GM19463 (cell line): Measurements from ENCODE around the gene CADPS2.

Experiments
- ATAC-seq: cut with Tn5 transposase; IDR thresholded peaks from one replicate; pipeline ENCODE4 v1.9.1; 2021; ENCODE audit warnings: mild to moderate bottlenecking, moderate library complexity; ENCODE audit not compliant: unreplicated experiment

The CADPS2 gene

DNA sequence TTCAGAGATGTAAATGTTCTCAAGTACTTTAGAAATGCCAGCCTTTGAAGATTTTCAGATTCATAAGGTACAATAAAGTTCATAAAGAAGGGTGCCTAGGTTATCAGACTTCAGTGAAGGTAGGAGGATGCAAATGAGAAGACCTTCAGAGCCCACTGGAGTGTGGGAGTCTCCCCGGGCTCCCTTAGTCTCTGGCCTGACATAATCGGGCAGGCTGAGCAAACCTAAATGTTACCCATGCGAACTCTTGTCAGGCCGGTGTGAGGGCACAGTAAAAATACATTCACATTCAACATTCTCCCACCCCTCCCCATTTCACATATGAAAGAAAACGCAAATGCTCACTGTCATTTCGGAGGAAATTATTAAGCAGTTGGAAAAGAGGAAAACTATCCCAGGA is 479.1 kb downstream of the CADPS2 start:
- no peak for ATAC-seq

DNA sequence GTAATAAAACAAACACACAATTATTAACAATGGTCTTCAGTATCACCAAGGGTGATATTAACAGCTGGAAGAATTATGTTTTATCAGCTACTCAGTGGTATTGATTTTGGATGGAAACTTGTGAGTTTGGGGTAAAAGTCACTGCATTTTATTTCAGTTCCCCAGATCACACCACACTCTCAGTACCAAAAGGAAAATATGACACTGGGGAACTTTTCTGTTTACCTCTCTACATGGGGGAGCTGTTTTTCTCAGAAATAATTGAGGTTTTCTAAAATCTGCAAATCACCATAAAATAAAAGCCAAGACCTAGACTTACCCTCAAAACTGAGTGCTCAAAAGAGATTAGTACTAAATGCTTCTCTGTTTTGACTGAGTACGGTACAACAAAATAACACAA is 483.1 kb downstream of the CADPS2 start:
- no peak for ATAC-seq

DNA sequence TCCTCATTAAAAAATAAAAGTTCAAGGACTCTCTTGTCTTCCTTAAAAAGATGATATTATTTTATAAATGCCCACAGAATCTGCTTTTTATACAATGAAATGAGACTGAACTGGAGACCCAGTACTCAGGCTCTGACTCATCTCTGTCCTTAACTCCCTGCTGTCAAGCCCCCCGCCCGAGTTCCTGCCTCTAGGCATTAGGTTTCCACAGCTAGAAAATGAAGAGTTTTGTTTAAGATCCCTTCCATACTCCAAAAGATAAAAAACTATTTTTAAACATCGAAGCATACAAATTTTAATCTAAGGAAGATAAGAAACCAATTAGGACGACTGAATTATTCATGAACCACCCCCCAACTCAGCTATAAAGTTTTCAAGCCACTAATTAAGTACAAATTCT is 484.0 kb downstream of the CADPS2 start:
- ATAC-seq: no peak

DNA sequence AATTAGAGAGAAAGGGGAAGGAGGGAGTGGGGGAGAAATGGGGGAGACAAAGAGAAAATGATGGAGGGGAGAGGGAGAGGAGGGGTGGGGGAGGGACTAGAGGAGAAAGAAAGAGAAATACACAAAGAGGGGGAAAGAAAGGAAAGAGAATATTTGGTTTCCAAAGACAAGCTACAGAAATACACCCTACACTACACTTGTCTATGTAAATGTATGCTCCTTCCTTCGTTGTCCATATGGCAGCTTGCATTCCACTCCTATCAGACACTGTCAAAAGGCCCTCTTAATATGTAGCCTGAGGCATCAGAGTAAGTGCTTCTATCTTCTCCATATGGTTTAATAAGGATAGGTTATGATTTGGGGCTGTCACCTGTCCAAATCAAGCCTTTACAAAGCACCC is 488.9 kb downstream of the CADPS2 start:
- ATAC-seq: no peak

DNA sequence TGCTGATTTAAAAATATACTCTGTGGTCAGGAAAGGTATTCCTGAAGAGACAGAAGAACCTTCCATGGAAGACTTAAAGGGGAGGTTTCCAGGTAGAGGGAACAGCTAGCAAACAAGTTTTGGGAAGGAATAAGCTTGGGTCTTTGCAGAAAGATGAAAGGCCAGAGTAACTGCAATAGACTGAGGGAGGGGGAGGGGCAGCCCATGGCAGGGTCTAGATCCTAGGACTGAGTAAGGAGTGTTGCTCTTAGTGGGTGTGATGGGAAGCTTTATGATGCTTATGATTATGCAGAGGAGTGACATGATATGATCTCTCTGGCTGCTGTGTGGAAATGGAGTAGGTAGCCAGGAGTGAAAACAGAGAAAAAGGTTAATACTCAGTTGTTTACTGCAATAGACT is 491.7 kb downstream of the CADPS2 start:
- no peak for ATAC-seq

DNA sequence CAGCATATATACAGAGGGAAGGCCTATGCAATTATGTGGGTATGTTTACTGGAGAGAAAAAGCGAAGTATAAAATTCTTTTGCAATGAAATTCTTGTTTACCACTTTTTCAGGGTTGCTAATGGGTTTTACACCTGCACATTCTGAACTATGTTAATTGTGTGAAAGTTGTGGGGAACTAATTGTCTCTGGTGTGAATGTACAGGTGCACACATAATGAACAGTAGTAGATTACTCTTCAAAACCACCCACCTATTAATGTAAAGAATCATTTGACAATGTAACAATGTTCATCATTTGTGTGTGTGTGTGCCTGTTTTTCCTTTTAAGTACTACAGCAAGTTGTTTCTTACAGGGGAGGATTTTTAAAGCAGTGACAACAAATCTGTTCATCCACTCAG is 501.7 kb downstream of the CADPS2 start:
- no peak for ATAC-seq

DNA sequence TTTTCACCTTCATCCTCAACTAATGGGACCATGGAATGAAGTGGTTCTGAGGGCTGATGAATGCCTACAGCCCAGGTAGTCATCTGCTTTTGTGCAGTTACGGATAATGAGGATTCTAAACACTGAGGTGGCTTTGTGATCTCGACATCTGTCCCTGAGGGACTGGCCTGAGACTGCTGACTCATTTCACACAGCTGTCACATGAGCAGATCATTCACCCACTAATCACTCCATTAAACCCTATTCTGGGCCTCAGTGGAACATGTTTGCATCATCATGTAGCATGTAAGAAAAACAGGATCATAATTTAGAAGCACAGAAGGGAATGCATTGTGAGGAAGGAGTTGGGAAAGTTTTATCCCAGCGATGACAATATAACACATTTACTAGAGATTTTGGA is 502.3 kb downstream of the CADPS2 start:
- peak; percentile 96 for ATAC-seq

DNA sequence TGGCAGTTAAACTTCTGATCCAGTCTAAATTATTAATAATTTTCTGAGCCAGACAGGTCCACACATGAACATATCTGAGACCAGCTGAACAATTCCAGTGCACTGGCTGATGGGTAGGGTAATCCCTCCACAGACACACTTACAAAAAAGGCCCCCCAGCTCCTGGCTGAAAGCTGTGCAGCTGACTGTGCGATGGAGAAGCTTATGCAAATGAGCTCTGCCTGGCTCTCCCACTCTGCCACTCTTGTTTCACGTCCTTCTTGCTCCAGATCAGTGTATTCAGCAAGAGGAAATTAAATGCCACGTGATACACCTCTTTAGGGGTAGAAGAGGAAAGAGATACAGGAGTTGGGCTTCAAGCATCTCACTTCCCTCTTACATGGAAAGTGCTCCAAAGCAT is 505.3 kb downstream of the CADPS2 start:
- ATAC-seq: no peak

DNA sequence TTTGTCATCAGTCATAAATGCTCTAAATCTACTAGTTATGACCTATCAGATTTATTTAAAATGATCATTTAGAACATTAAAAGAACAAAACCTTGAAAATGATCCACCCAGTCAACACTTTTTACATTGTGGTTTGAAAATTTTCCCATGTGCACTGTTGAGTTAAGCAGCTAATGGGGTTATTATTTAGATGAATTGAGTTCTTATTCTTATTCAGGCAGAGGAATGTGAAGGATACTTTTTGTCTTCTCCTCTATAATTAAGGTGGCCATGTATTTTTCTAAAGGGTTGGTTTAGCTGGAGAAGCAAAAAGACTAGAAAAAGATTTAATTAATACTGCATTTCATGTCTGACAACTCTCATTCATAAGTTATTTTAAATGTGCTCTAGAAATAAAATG is 506.8 kb downstream of the CADPS2 start:
- no peak for ATAC-seq

DNA sequence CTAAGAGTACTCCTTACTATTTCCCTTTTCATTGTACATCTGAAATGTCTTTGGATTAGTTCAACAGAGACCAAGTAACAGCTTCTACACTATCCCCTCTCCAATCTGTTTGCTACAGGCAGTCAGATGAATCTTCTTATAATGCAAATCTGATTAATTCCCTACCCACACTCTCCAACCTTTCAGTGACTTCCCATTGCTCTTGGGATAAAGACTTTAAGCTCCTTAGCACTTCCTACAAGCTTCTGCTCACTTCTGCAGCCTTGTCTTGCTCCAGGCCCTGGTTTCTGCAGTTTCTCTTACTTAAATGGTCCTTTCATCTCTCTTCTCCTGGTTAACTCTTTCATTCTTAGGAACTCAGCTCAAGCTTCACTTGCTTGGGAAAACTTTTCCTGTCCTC is 516.5 kb downstream of the CADPS2 start:
- ATAC-seq: no peak

DNA sequence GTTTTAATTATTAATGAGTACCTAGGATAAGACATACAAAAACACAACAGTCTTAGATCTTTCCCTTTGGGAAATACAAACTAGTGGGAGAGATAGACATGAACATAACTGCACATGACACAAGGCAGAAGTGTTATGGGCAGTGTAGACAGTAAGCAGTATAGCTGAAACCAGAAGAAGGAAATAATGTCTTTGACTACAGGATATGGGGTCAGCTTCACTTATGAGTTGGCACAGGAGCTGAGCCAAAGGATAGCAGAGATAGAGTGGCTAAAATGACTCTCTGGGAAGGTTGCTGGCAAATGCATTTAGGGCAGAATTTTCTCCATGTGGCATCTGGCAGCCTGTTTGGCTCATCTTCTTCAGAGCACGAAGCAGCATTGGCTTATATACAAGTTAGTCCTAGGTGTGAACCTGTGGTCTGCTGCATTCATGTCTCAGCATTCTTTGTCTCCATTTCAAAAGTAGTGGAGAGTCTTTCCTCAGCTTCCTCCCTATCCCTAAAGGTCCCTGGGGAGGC is 521.4 kb downstream of the CADPS2 start:
- no peak for ATAC-seq

DNA sequence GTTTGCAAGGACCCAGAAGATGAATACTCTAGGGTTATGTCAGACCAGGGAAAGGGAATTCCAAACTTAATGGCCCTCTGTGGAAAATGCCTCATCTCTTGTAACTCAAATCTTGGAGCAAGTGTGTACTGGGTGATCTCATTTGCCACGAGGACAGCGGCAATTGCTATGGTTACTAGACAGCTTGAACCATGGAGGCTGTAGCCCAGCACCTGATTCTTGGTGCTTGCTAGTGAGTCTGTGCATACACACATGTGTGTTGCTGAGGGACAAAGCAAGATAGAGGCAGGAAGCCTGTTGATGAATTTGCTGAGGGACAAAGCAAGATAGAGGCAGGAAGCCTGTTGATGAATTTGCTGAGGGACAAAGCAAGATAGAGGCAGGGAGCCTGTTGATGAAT is 523.1 kb downstream of the CADPS2 start:
- ATAC-seq: no peak

DNA sequence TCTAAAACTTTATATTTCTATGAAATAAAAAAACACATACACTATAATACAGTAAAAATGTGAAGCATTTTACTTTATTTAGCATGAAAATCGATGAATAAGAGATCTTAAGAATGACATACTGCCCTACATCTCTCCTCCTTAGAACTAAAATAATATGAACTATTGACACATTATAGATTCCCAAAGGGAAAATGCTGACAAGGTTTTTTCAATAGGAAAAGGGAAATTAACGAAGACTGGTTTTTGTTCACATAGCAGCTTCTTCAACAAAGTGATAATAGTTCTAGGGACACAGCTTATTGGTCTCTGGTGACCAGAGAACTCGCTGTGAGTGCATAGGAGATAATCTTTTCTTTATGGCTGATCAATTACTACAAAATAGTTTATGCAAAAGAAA is 523.8 kb downstream of the CADPS2 start:
- no peak for ATAC-seq

DNA sequence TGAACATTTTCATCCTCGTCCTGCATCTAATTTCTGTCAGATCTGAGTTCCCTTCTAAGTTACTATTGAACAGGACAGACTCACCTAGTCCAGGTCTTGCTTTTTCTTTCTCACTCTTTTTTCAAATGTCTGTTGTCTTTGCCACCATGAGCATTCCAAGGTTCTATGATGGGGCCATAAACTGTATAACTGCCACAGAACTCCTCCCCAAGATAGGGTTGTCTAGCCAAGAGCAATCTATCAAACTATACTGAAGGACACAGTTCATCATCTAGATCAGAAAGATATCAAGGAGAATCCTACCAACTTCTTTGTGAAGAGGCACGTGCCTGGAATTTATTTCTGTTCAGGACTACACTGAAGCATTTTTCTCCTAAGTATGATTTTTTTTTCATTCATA is 531.6 kb downstream of the CADPS2 start:
- ATAC-seq: no peak

DNA sequence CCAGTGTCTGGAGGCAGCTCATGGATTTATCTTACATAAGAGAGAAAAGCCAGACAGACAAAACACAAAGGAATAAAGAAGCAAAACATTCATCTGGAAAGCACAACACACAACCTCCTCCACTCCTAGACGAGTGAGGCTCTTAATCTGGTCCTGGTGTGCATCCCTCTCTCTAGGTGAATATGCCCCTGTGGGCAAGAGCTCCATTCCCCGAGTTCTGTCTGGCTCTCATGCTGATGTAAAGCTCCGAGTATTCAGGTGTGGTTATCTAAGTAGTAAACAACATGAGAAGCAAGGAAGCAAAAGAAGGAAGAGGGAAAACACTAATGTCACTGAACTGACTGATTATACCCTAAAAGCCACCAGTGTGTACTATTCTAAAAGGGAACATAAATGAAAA is 533.8 kb downstream of the CADPS2 start:
- no peak for ATAC-seq

DNA sequence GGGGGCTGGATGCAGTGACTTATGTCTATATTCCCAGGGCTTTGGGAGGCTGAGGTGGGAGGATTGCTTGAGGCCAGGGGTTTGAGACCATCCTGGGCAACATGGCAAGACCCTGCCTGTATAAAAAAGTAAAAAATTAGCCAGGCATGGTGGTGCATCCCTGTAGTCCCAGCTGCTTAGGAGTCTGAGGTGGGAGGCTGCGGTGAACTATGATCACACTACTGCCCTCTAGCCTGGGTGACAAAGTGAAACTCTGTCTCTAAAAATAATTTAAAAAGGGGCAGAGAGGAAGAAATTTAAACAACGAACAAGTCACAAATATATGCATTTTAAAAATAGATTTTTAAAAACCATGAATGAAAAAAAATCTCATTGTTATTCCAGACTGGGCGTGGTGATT is 535.6 kb downstream of the CADPS2 start:
- no peak for ATAC-seq

DNA sequence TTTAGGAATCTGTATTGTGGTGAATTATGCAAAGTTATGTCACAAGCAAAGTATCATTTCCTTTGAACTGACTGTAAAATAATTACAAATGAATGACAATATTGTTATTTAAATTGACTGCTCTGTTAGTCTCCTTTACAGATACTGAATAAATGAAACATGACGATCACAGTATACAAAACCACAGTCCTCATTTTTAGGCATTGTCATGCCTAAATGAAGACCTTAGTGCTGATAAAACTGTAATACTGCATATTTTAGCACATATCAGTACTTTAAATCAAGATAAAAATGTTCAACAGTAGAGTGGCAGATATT is 542.0 kb downstream of the CADPS2 start:
- no peak for ATAC-seq

DNA sequence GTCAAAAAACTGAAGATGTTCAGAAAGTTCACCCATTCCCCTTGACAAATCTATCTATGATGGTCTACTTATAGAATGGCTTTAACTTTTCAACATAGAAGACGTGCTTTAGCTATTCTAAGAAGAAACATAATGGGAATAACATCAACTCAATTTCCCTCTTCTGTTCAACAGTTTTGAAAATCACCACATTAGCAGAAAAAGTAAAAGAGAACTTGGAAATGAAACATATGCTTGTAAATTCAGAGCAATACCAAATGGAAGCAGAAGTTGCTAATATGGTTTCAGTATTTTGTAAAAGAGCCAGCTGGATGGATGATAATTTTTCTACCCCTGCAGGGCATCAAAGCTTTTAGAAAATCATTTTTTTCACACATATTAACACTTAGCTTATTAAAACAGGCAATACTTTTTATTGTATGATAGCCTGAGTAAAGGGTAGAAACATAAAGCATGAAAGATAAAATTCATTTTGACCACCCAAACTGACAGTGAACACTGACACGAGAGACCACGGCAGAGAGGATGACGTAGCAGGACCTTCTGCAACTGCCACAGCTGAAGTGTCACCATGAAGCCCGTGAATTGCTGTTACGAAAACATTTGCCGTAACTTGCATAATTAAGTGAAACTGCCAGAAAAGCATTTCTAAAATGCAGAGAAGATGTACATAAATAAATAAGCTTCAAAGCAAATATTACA is 542.5 kb downstream of the CADPS2 start:
- no peak for ATAC-seq

DNA sequence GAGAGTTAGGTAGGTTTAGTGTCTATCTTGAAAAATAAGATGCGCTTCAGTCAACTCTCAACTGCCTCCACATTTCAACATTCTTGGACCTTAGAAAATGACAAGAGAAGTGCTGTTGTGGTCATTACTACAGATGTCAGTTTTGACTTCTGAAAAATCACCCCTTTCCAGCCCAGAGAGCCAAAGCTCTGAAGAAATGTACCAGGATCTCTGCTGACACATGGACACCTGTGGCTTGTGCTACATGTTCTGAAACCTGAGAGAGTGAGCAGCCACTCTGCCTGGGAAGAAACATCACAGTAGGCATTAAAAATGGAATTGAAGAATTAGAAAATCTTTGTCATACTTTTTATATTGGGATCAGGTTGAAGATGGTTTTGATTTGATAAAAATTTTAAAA is 545.8 kb downstream of the CADPS2 start:
- no peak for ATAC-seq

DNA sequence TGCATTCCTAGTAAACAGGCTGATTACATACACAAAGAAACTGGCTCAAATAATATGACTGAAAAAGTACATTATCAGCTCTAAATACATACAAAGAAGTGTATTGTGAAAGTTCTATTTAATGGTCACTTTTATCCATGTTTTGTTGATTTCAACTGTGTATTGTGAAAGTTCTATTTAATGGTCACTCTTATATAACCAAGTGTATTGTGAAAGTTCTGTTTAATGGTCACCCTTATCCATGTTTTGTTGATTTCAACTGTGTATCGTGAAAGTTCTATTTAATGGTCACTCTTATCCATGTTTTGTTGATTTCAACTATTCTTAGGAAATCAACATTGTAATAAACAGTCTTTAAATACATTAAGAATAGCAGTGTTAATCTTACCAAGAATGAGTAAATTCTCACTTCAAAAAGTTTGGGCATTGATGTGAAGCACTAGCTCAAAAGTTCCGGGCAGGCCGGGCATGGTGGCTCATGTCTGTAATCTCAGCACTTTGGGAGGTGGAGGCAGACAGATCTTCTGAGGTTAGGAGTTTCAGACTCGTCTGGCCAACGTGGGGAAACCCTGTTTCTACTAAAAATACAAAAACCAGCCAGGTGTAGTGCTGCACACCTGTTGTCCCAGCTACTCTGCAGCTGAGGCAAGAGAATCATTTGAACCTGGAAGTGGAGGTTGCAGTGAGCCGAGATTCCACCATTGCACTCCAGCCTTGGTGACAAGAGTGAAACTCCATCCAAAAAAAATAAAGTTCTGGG is 546.9 kb downstream of the CADPS2 start:
- no peak for ATAC-seq

DNA sequence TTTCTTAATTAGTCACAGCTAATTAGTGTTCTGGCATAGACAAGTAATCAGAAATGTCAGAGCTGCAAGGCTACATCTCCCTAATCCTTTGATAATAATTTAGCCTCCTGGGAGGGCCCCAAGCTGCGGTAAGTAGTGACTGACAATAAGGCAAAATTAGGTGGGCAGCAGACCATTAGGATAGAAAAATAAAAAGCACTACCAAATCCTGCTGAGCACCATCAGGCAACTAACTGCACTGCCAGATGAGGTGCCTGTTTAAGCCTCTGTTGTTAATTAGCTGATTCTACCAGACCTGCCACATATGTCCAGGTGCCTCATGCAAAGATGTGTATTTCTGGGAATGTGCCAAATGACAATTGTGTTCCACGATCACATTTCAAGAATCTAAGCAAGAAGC is 549.2 kb downstream of the CADPS2 start:
- ATAC-seq: no peak

DNA sequence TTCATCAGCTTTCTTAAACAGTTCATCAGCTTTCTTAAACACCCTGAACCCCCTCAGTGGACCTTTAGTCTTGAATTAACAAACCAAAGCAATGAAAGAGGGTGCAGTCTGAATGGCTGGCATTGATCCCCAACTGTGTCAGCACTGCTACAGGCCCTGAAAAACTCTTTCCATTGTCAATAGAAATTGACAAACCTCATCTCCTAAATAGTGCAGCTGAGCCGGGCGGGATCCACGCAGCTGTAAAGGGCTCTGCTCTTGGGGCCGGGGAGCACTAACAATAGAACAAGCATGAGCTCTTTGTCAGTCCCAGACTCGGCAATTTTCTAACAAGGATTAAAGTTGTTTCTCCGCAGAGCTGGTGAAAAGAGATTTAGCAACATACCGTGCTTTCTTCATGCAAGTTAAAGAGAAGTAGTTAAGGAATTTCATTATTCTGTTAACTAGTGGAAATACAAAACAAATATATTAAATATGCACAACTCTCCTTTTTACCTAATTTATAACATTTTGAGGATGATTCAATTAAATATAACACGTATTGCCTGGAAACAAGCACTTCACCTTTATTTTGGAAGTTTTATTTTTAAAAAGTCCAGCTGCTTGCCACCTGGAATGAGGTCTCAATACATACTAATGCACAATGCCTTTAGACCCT is 557.0 kb downstream of the CADPS2 start:
- ATAC-seq: no peak
